WERI-Rb-1 (cell line): ENCODE measurements around the gene ARPP19.

Experiments
- DNase-seq: peaks from one replicate; pipeline ENCODE4 v3.0.0-alpha.2; 2020
- H3K27ac ChIP-seq: fragments of 250-450 bp; sonication (Bioruptor Pico); 2 replicates; pipeline ENCODE4 v1.5.1; 2020; ENCODE audit warnings: mild to moderate bottlenecking, moderate library complexity
- H3K27me3 ChIP-seq: fragments of 250-450 bp; sonication (Bioruptor Pico); 2 replicates; pipeline ENCODE4 v1.5.1; 2021; ENCODE audit warnings: mild to moderate bottlenecking, low read depth, moderate library complexity; ENCODE audit not compliant: insufficient read depth, severe bottlenecking
- H3K36me3 ChIP-seq: fragments of 250-450 bp; sonication (Bioruptor Pico); 2 replicates; pipeline ENCODE4 v1.5.1; 2020; ENCODE audit warnings: mild to moderate bottlenecking, moderate library complexity
- H3K4me3 ChIP-seq: 2 replicates; pipeline ENCODE4 v1.5.1; 2011; ENCODE audit warnings: low read depth, mild to moderate bottlenecking, control low read depth, low read length
- H3K9me3 ChIP-seq: fragments of 250-450 bp; sonication (Bioruptor Pico); 2 replicates; pipeline ENCODE4 v1.5.1; 2021; ENCODE audit warnings: mild to moderate bottlenecking, moderate library complexity; ENCODE audit not compliant: severe bottlenecking
- TF ChIP-seq, protein P1 (sequence below): IDR thresholded peaks from 2 replicates; pipeline ENCODE4 v1.5.1; 2011; ENCODE audit warnings: low read depth, mild to moderate bottlenecking, control low read depth, inconsistent platforms, low read length

Gene ARPP19

GRCh38 chr15:52568601-52569585 is at the start of gene ARPP19:
ARPP19 (minus strand) TSS chr15:52569030; CDS start chr15:52568892, 138 bp downstream.
- DNase-seq = peak; percentile 96
- Histone ChIP-seq H3K36me3 (peaks cover 13% of the 10 kb centered on the region), H3K9me3 (no peaks in the 10 kb centered on the region), H3K4me3 (peak within 1 kb of the TSS; percentile 90), H3K27ac (peak within 1 kb of the TSS; percentile 90), H3K27me3 (no peaks in the 10 kb centered on the region)
- TF ChIP-seq, protein P1, sequence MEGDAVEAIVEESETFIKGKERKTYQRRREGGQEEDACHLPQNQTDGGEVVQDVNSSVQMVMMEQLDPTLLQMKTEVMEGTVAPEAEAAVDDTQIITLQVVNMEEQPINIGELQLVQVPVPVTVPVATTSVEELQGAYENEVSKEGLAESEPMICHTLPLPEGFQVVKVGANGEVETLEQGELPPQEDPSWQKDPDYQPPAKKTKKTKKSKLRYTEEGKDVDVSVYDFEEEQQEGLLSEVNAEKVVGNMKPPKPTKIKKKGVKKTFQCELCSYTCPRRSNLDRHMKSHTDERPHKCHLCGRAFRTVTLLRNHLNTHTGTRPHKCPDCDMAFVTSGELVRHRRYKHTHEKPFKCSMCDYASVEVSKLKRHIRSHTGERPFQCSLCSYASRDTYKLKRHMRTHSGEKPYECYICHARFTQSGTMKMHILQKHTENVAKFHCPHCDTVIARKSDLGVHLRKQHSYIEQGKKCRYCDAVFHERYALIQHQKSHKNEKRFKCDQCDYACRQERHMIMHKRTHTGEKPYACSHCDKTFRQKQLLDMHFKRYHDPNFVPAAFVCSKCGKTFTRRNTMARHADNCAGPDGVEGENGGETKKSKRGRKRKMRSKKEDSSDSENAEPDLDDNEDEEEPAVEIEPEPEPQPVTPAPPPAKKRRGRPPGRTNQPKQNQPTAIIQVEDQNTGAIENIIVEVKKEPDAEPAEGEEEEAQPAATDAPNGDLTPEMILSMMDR = no peak; the same call in 1 of the 2 replicates

- Histone ChIP-seq H3K4me3 (no peak overlapping the region), H3K27ac (no peak overlapping the region), H3K27me3 (no peaks in the 10 kb centered on the region), H3K36me3 (no peaks in the 10 kb centered on the region), H3K9me3 (no peaks in the 10 kb centered on the region)
- DNase-seq = no peak
- TF ChIP-seq, protein P1 = no peak
These were observed 48.2 kb upstream of the ARPP19 start for GRCh38 chr15:52617026-52617425.

DNA sequence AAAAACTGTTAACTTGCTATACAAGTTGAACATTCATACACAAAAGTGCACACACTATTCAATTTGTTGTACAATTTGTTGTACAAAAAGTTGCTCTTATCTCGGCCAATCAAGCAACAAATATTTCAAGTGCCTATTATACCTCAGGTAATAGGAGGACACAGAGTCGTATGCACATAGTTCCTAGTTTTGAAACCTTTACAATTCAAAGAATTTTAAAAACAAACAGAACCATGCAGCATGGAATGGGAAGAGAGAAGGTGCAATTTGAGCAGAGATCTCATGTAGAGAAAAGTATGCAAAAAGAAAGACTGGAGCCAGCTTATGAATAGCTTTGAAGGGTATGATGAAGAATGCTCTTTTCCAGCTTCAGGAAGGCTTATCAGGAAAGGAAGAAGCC is 46.5 kb upstream of the ARPP19 start:
- H3K4me3 ChIP-seq = no peak overlapping the region
- TF ChIP-seq, protein P1 = no peak
- no peak for DNase-seq
- no peaks in the 10 kb centered on the region for H3K27me3 ChIP-seq
- no peak overlapping the region for H3K27ac ChIP-seq
- H3K9me3 ChIP-seq = no peaks in the 10 kb centered on the region
- no peaks in the 10 kb centered on the region for H3K36me3 ChIP-seq

GRCh38 chr15:52609593-52609992 is 40.8 kb upstream of the ARPP19 start:
- H3K27me3 ChIP-seq = no peaks in the 10 kb centered on the region
- no peaks in the 10 kb centered on the region for H3K9me3 ChIP-seq
- no peak overlapping the region for H3K27ac ChIP-seq
- H3K4me3 ChIP-seq = no peak overlapping the region
- peaks cover 4% of the 10 kb centered on the region for H3K36me3 ChIP-seq
- DNase-seq = no peak
- TF ChIP-seq, protein P1 = no peak

DNA sequence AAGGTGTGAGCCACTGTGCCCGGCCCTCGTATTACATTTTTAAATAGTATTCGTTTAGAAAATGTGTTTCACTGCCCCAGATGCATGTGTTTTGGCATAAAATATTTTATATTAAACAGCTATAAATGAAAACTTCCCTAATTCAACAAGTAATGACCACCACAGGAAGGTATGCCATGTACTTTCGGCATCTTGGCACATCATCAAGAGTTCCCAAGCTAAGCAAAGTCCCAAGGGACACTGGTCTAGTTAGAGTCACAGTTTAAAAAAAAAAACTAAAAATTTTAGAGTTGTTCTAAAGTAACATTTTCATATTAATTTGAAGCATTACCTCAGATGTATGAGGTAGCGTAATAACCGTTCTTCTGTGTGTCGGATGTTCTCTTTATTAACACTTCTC is 15.6 kb upstream of the ARPP19 start:
- TF ChIP-seq, protein P1 = no peak
- H3K27ac ChIP-seq = no peak overlapping the region
- no peaks in the 10 kb centered on the region for H3K36me3 ChIP-seq
- DNase-seq = no peak
- H3K9me3 ChIP-seq = no peaks in the 10 kb centered on the region
- H3K4me3 ChIP-seq = no peak overlapping the region
- no peaks in the 10 kb centered on the region for H3K27me3 ChIP-seq

DNA sequence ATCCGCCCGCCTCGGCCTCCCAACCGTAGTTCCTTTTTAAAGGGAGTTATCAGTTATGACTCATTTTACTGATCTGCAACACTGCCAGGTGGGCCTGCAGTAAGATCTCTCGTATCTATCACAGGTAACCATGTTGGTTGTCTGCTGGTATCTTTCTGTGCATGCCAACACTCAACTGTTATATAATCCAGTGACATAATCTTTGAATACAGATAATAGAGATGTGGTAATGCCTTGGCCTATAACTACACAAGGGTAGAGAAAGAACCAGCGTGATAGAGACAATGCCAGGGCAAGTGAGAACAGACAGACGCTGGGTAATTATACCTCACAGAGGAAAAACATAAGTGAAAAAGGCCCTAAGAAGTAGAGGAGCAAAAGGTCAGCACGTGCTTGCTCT is 11.0 kb upstream of the ARPP19 start:
- Histone ChIP-seq H3K4me3 (no peak overlapping the region), H3K36me3 (no peaks in the 10 kb centered on the region), H3K27me3 (no peaks in the 10 kb centered on the region), H3K9me3 (no peaks in the 10 kb centered on the region), H3K27ac (no peak overlapping the region)
- DNase-seq = no peak
- TF ChIP-seq, protein P1 = no peak
